Transverse colon (tissue), 4 donors: ENCODE results near the gene SOX10. TPM values are rescaled to one million over a fixed set of nuclear protein-coding genes. Genes with fewer than 3 reads are reported as not detected.
A peak's percentile ranks its signal among the peaks of the same experiment; 100 is the strongest.

Experiments used
- DNase-seq: peaks from one replicate; pipeline ENCODE4 v3.0.0-alpha.2; 2019
- H3K27ac ChIP-seq, 4 donors: fragments of 200-600 bp; sonication (generic); 2 replicates each; pipeline ENCODE4 v1.5.1; 2016 to 2018; ENCODE audit warnings: inconsistent platforms in 4 of 4
- H3K27me3 ChIP-seq: fragments of 200-600 bp; sonication (generic); 2 replicates; pipeline ENCODE4 v1.5.1; 2017; ENCODE audit warnings: inconsistent platforms
- H3K36me3 ChIP-seq, 4 donors: fragments of 200-600 bp; sonication (generic); 2 replicates each; pipeline ENCODE4 v1.5.1; 2017 to 2019; ENCODE audit warnings: inconsistent platforms in 4 of 4
- H3K4me1 ChIP-seq, 4 donors: fragments of 200-600 bp; sonication (generic); 2 replicates each; pipeline ENCODE4 v1.5.1; 2017 to 2020; ENCODE audit warnings: inconsistent platforms in 4 of 4
- H3K4me3 ChIP-seq, 4 donors: fragments of 200-600 bp; sonication (generic); 1 replicate in 1 of 4; 2 replicates in 3 of 4; pipeline versions ENCODE4 v1.5.1 to v1.6.1; 2017 to 2019; ENCODE audit warnings: inconsistent platforms in 4 of 4
- H3K9me3 ChIP-seq, 2 donors: fragments of 200-600 bp; sonication (generic); 2 replicates each; pipeline ENCODE4 v1.5.1; 2017 to 2019; ENCODE audit warnings: inconsistent platforms in 2 of 2
- CTCF ChIP-seq, 5 experiments: fragments of 200-600 bp in 3 of 5; fragments of 450-650 bp in 2 of 5; sonication (generic) in 3 of 5; IDR thresholded peaks; 1 replicate in 2 of 5; 2 replicates in 3 of 5; pipeline ENCODE4 v1.5.1; 2016 to 2017; ENCODE audit warnings: antibody characterized with exemption in 5 of 5, inconsistent platforms in 3 of 5, mild to moderate bottlenecking in 2 of 5, moderate library complexity in 1 of 5
- EP300 ChIP-seq: sonication (generic); formaldehyde crosslinking; IDR thresholded peaks from one replicate; pipeline ENCODE4 v1.6.1; 2017; ENCODE audit warnings: antibody characterized with exemption, low read depth
- POLR2A ChIP-seq: fragments of 450-650 bp; IDR thresholded peaks from one replicate; pipeline ENCODE4 v1.6.1; 2016; ENCODE audit warnings: antibody characterized with exemption, mild to moderate bottlenecking, moderate library complexity
- POLR2AphosphoS5 ChIP-seq, 3 donors: sonication (generic); formaldehyde crosslinking; IDR thresholded peaks; one replicate each; pipeline ENCODE4 v1.6.1; 2016; ENCODE audit warnings: antibody characterized with exemption in 3 of 3
- whole genome bisulfite sequencing, 2 donors: methylation state at CpG; one replicate each; pipeline ENCODE4 v1.1.5; 2018; ENCODE audit warnings: low coverage in 1 of 2; 5-methylcytosine and 5-hydroxymethylcytosine counted together
- in situ Hi-C, 4 donors: fragments of 200-750 bp; cut with MboI; loops; one replicate each; pipeline versions ENCODE4 v1.15.0 to v1.15.1; 2017; ENCODE audit warnings: low sequenced_read_pairs in 3 of 4, low pct_ligation_motif_present in 1 of 4, low pct_unique_long_range_greater_than_20kb in 1 of 4
- intact Hi-C: fragments of 100-400 bp; cut with DNase I; formaldehyde crosslinking; loops from one replicate; pipeline ENCODE4 v1.15.1; 2023; ENCODE audit warnings: low total_unique reads
- total RNA-seq, 4 donors: library from RNA; depleted of rRNA; stranded (reverse); fragments of >200 nt; gene quantifications; one replicate each; pipeline ENCODE4 v1.1.0, GENCODE V29; 2016

SOX10 gene
- total RNA-seq, 4 donors from 2014 or later: 1.2 to 4.9 (median 3.5) TPM

GRCh38 chr22:37933711-37934376 is 50.5 kb downstream of the SOX10 start:
- peak; percentile 93 for DNase-seq
- in situ Hi-C loops: no loop called here

GRCh38 chr22:37932821-37933578 is 51.4 kb downstream of the SOX10 start:
- DNase-seq: no peak
- TF ChIP-seq POLR2AphosphoS5 (IDR thresholded peaks at IDR 0.05) (no peak), EP300 (no peak), CTCF (IDR thresholded peaks at IDR 0.05) (no peak), POLR2A (no peak)
- WGBS, 2 donors: 75 to 82% methylated on average over 4 to 21 of the region's 21 CpGs
- Histone ChIP-seq H3K4me1 (peaks cover 11 to 17% (median 15%) of the 10 kb centered on the region in 4 donors), H3K36me3 (peaks cover 0 to 7% (median 0%) of the 10 kb centered on the region in 4 donors), H3K27me3 (no peaks in the 10 kb centered on the region), H3K27ac (peak overlapping the region; percentile 68 to 88 (median 74)), H3K9me3 (no peaks in the 10 kb centered on the region), H3K4me3 (no peak overlapping the region)
- intact Hi-C loops: loop anchor here (2.0 to 10.0 kb wide), 3 partner anchors 26 to 118 kb away; partner anchors contain the start of gene MICALL1
- in situ Hi-C loops: no loop called here

More at GRCh38 chr22:37933711-37934376, 50.5 kb downstream of the SOX10 start:
- Histone ChIP-seq H3K27me3 (no peaks in the 10 kb centered on the region), H3K27ac (peak overlapping the region; percentile 68 to 88 (median 74)), H3K36me3 (peaks cover 0 to 7% (median 2%) of the 10 kb centered on the region in 4 donors), H3K9me3 (no peaks in the 10 kb centered on the region), H3K4me1 (peaks cover 11 to 17% (median 15%) of the 10 kb centered on the region in 4 donors), H3K4me3 (no peak overlapping the region)
- 6% methylated on average over 13 of the region's 13 CpGs; no CpG with 5 or more reads in 1 of the 2 donors for WGBS, 2 donors
- TF ChIP-seq CTCF (IDR thresholded peaks at IDR 0.05) (peak; percentile 88 to 97 (median 96)), POLR2AphosphoS5 (IDR thresholded peaks at IDR 0.05) (peak in 1 of 3 donors; percentile 62), POLR2A (no peak), EP300 (no peak)
- intact Hi-C loops: loop anchor here (2.0 to 10.0 kb wide), 3 partner anchors 27 to 119 kb away; partner anchors contain the start of gene MICALL1

GRCh38 chr22:37932401-37932800 is 52.0 kb downstream of the SOX10 start:
- Histone ChIP-seq H3K27me3 (no peaks in the 10 kb centered on the region), H3K27ac (peak overlapping the region in 3 of 4 donors; percentile 74 to 88 (median 75)), H3K4me1 (peaks cover 11 to 17% (median 15%) of the 10 kb centered on the region in 4 donors), H3K4me3 (no peak overlapping the region), H3K9me3 (no peaks in the 10 kb centered on the region), H3K36me3 (peaks cover 0 to 5% (median 4%) of the 10 kb centered on the region in 4 donors)
- in situ Hi-C loops (no loop called here), intact Hi-C loops (loop anchor here (2.0 to 10.0 kb wide), 3 partner anchors 26 to 118 kb away; partner anchors contain the start of gene MICALL1)
- no peak for TF ChIP-seq CTCF (IDR thresholded peaks at IDR 0.05)
- TF ChIP-seq POLR2AphosphoS5 (IDR thresholded peaks at IDR 0.05): no peak
- TF ChIP-seq EP300: no peak
- no peak for TF ChIP-seq POLR2A
- 81% methylated on average over 2 of the region's 10 CpGs; no CpG with 5 or more reads in 1 of the 2 donors for WGBS, 2 donors
- DNase-seq: no peak

- intact Hi-C loops (loop anchor here (2.0 to 10.0 kb wide), 3 partner anchors 25 to 117 kb away; partner anchors contain the start of gene MICALL1), in situ Hi-C loops (no loop called here)
- Histone ChIP-seq H3K4me1 (peaks cover 11 to 17% (median 15%) of the 10 kb centered on the region in 4 donors), H3K4me3 (no peak overlapping the region), H3K27ac (peak overlapping the region in 2 of 4 donors; percentile 75 to 88), H3K36me3 (peaks cover 0 to 10% (median 7%) of the 10 kb centered on the region in 4 donors), H3K27me3 (no peaks in the 10 kb centered on the region), H3K9me3 (no peaks in the 10 kb centered on the region)
- no peak for DNase-seq
- TF ChIP-seq POLR2A (no peak), POLR2AphosphoS5 (IDR thresholded peaks at IDR 0.05) (no peak), CTCF (IDR thresholded peaks at IDR 0.05) (no peak), EP300 (no peak)
- WGBS, 2 donors: 70 to 89% methylated on average over 3 to 6 of the region's 6 CpGs
These were observed 52.4 kb downstream of the SOX10 start for GRCh38 chr22:37931893-37932389.
